Stimulated activated CD4-positive, alpha-beta T cell treated with anti-CD3 and anti-CD28 coated beads, Interleukin-1b, Interleukin-23, amount 100 ng/mL, for 1 hour (primary cell): Measurements from ENCODE around the gene LRMDA.
"Not testable (repeated sequence)": the region's sequence is repeated elsewhere in the genome, so short reads cannot be mapped to it uniquely, and the experiment has no call there.

Experiments used
- DNase-seq, 2 donors: peaks; one replicate each; pipeline ENCODE4 v3.0.0-alpha.2; 2020; ENCODE audit warnings: low read depth in 2 of 2

LRMDA gene

DNA sequence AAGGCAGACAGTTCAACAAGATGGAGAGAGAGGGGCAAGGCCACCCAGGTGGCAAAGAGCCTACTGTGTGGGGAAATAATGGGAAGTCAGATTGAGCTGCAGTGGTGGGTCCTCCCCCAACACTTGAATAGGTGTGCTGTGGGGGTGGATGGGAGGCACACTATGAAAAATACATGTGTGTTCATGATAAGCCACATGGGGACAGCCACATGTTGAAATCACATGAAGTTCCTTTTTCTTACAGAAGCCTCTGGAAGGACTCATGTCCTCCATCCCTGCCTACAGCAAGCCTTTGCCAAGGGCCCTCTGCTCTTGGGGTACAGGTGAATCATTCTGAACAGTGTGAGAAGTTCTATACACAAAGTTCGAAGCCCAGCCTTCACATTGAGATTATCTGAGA lies 310.9 kb downstream of the LRMDA start:
- no peak for DNase-seq

DNA sequence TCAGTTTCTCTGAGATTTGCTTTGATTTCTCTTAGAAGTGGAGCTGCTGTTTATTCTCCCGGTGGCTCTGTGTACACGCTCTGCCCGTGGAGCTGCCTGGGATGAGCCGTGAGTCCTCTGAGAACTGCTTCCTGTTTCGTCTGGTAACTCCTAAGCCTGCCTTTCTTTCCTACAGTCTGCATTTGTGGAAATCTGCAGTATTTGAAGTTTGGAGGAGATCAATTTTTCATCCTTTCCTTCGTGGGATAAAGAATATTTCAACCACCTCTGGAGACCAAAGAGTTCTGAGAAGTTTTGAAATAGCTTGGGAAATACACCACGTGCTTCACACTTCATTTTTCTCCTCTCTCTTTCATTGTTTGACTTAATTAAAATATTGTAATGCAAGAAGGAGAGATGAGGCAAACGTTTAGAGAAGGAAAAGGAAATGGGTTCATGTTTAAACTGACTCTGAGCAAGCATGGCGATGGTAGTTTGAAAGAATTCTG lies 311.9 kb downstream of the LRMDA start:
- DNase-seq = no peak

DNA sequence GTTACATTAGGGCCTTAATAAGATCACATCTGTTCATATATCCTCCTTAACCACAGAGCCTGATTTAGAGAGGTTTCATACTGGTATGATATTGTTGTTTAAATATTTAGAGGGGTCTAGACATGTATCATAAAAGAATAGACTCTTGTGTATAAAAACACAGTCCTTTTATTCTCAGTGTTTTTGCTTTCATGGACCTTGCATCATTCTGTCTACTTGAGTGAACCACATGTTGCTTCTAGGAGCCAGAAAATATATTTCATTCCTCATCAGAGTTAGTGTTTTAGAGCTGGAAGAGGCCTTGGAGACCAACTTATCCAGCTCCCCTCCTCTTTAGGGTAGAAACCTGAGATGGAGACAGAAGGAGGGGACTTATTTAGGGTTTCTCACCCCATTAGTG lies 312.8 kb downstream of the LRMDA start:
- DNase-seq = no peak

DNA sequence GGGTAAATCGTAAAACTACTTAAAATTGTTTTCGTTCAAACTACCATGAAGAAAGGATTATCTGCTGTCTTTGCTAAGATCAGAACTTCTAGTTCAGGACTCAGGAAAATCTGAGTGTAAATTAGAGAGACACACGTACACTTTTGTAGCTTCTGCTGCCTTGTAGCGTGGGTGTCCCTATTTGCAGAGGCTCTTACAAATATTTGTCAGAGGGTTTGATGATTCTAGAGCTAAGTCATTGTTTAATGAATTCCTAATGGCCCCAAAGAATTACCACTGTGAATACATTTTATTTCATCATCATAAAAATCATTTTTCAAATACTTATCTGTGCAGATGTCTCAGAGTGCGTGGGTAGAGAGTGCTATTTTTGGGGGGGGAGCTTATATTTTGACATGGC lies 314.9 kb downstream of the LRMDA start:
- DNase-seq = no peak

DNA sequence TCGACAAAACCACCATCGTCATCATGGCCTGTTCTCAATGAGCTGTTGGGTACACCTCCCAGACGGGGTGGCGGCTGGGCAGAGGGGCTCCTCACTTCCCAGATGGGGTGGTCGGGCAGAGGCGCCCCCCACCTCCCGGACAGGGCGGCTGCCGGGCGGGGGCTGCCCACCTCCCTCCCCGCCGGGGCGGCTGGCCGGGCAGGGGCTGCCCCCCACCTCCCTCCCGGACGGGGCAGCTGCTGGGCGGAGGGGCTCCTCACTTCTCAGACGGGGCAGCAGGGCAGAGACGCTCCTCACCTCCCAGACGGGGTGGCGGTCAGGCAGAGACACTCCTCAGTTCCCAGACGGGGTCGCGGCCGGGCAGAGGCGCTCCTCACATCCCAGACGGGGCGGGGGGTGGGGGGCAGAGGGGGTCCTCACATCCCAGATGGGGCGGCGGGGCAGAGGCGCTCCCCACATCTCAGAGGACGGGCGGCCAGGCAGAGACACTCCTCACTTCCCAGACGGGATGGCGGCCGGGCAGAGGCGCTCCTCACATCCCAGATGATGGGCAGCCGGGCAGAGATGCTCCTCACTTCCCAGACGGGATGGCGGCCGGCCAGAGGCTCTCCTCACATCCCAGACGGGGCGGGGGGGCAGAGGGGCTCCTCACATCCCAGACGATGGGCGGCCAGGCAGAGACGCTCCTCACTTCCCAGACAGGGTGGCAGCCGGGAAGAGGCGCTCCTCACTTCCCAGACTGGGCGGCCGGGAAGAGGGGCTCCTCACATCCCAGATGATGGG lies 318.9 kb downstream of the LRMDA start:
- not testable (repeated sequence) for DNase-seq

DNA sequence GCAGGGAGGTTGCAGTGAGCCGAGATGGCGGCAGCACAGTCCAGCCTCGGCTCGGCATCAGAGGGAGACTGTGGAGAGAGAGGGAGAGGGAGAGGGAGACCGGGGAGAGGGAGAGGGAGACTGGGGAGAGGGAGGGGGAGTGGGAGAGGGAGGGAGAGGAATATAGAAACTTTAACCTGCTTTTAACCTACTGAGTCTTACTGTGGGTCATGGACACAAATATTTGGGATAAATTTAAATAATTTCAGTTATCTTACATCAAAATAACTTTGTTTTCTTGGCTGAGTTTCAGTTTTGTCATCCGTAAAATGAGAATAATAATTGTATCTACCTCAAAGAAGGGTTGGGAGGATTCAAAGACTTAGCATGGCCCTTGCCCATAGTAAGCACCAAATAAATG lies 319.8 kb downstream of the LRMDA start:
- no peak for DNase-seq

DNA sequence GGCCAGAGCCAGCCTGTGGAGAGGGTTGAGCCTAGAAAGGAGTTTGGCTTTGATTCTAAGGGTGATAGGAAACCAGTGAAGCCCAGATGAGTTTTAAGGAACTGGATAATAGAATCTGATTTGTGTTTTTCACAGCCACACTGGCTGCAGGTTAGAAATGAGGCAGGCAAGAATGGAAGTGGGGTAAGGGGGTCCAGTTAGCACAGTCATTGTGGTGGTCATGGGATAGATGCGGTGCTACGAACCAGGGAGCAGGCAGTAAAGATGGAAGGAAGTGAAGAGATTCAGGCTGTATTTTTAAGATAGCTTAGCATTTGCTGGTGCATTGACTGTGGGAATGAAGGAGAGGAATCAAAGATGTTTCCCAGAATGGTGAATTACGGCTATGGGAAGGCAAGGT lies 322.2 kb downstream of the LRMDA start:
- DNase-seq = no peak

DNA sequence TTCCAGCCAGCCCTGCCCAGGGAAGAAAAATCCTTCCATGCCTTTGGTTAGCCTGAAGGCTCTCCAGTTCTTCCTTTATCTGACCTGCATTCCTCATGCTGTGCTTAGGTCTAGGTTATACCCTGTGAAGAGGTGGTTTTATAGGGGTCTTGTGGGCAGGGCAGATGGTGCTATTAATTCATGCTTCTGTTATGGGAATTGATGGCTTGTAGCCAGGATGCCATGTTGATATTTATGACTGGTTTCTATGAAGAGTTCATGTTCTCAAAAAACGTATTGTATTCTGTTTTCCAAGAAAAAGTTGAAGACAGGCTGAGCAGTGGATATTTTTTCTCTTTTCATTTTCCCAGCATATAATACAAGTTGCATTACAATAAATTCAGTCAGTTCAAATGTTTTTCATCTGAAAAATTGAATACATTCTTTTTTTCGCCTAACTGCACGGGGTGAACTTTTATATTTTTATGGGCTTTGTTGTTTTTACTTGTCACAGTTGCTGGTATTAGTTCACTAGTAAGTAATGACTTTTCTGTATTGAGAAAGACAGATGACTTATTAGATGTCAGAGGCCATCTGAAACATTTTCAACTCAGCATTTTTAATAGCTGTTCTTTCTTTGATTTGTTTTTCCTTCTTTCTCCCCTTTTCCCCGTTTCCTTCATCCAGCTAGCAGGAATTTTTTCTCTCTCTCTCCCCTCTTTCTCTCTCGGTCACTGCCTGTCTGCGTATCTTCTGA lies 322.8 kb downstream of the LRMDA start:
- no peak for DNase-seq

DNA sequence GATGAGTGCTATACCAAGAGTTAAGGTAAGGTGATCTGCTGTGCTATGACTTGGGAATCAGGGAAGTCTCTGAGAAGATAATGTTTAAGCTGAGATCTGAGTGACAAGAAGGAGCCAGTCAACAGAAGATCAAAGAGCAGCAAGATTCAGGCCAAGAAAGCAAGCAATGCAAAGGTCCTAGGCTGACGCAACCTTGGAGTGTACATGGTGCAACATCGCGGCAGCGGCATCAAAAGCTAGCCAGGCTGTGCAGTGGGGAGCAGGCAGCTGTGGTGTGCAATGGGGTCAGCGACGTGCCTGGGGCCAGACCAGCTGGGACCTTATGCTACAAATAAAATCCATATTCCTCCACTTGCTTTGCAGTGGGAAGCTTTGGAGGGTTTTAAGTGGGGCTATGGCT lies 324.1 kb downstream of the LRMDA start:
- DNase-seq = no peak

DNA sequence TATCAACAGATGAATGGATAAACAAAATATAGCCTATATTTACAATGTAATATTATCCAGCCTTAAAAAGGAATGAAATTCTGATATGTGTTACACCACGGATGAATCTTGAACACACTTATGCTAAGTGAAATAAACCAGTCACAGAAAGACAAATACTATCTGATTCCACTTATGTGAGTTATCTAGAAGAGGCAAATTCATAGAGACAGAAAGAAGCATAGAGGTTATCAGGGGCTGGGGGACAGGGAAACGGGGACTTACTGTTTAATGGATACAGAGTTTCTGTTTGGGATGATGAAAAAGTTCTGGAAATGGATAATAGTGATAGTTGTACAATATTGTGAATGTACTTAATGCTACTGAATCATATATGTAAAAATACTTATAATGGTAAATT lies 329.9 kb downstream of the LRMDA start:
- DNase-seq = no peak

DNA sequence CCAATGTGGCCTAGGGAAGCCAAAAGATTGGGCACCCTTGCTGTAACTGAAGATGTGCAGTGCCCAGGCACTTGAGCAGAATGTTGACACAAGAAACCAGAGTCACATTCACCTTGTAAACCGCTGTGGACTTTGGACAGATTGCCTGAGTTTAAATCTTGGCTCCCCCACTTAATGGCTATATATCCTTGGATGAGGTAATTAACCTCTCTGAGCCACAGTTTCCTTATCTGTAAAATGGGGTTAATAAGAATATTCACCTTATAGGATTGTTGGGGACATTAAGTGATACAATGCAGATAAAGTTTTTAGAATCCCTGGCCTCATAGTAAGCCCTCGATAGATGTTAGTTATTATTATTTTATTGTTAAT lies 331.0 kb downstream of the LRMDA start:
- no peak for DNase-seq

DNA sequence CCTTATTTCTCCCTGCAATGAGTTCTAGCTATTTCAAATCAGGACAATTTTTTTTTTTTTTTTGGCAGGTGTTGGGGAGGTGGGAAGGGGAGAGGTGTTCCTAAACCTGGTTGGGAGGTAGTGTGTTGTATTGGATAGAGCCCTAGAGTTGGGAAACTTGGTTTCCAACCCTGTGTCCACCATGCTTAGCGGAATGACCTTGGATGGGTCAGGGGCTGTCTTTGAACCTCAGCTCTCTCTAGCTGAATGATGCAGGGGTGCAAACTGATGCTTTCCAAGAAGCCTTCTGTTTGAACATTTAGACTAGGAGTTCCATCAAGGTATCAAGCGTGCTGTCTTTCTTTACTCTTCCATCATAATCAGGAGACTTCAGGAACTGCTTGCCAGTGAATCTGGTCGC lies 332.2 kb downstream of the LRMDA start:
- DNase-seq = no peak

DNA sequence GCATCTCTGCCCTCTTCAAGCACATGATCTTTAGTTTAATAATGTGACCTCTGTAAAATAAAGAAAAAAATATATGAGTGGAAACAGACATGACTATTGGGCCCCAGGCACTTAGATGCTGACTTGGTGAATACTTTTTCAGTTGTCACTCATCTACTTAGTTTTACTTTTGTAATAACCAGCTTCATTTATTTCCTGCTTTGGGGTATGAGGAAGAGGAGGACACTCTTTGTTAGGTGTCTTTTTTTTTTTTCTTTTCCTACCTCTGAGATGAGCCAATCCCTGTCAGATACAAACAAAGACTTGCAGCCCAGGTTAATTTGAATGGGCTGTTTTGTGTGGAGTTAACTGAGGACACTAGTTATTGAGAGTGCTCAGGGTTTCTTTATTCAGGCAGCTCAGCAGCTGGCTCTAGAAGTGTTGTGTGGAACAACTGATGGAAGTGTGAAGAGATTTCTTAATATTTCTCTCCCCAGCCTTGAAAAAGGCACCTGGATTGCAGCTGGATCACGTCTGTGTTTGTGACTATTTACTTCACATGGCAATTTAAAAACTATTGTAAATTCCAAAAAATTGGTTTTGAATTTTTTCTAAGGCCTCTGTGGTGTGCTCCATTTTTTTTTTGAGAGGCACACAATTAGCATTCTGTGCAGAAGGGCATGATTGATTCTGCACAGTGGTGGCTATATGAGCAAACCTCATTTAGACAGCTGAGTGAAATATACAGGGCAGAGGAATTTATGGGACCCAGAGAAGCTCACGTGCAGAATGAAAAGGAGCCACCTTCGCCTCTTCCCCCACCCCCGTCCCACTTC lies 333.8 kb downstream of the LRMDA start:
- DNase-seq = no peak

DNA sequence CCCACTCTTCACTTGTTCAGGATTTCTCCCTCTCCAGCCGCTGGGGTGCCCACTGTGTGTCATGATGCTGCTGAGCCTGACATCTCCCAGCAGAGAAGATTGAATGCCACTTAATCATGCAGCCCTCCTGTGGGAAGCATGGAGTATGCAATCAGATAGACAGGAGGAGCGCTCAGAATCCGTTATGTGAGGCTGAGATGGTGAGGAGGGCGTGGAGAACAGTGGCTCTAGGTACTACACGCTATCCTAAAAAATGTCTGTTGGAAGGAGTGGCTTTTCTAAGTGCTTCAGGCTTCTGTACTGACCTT lies 334.3 kb downstream of the LRMDA start:
- DNase-seq = no peak

DNA sequence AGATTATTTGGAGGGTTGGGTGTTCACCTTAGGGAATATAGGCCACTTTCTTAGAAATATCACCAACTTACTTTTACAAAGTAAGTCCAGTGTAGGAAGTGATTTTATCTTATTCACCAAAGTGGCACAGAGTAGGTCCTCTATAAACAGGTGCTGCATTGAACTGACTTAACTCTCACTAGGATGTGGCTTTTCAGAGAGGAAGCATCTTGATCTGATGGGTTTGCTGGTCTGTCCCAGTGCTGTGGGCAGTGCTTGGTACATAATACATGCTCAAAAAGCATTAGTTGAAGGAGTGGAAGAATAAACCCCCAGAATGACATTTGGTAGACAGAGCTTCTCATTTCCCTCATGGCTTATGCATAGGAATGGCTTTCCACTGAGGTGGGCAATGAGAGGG lies 334.7 kb downstream of the LRMDA start:
- DNase-seq = no peak

DNA sequence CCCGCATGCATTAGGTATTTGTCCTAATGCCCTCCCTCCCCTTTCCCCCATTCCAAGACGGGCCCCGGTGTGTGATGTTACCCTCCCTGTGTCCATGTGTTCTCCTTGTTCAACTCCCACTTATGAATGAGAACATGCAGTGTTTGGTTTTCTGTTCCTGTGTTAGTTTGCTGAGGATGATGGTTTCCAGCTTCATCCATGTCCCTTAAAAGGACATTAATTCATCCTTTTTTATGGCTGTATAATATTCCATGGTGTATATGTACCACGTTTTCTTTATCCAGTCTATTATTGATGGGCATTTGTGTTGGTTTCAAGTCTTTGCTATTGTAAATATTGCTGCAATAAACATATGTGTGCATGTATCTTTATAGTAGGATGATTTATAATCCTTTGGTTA lies 335.3 kb downstream of the LRMDA start:
- DNase-seq = not testable (repeated sequence)

DNA sequence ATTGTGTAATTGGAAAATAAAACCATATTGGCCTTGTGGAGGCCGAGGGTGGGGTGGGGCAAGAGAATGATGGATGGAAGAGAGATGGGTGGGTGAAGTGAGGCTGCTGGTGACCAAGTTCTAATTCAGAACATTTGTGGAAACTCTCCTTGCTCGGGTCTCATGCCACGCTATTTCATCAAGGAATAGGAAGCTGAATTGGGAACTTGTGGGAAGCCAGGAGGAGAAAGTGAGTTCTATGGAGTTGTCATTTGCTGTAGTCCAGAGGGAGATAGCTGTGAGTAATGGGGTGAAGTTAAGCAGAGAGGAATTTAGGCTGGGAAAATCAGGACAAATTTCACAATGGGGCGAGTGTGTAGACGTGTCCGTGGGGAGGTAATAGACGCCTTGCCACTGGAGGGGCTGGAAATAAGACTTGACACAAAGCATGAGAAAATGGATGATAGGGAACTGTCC lies 339.2 kb downstream of the LRMDA start:
- DNase-seq = no peak

DNA sequence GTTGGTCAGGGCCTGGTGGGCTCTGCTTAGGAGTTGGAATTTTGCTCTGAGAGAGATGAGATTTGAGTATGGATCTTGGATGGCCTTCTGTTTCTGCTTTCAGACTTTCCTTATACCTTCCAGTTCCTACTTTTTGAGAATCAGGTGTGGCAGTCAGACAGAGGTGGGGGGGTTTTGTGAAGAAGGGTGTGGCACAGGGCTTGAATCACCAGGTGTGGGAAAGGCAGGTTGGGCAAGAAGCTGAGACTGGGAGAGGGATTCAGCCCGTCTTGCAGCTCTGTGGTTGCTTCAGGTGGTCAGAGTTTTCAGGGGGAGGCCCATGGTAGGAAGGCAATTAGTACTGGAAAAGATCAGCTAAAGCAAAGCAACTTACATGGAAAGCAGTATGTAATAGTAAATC lies 340.2 kb downstream of the LRMDA start:
- no peak for DNase-seq

DNA sequence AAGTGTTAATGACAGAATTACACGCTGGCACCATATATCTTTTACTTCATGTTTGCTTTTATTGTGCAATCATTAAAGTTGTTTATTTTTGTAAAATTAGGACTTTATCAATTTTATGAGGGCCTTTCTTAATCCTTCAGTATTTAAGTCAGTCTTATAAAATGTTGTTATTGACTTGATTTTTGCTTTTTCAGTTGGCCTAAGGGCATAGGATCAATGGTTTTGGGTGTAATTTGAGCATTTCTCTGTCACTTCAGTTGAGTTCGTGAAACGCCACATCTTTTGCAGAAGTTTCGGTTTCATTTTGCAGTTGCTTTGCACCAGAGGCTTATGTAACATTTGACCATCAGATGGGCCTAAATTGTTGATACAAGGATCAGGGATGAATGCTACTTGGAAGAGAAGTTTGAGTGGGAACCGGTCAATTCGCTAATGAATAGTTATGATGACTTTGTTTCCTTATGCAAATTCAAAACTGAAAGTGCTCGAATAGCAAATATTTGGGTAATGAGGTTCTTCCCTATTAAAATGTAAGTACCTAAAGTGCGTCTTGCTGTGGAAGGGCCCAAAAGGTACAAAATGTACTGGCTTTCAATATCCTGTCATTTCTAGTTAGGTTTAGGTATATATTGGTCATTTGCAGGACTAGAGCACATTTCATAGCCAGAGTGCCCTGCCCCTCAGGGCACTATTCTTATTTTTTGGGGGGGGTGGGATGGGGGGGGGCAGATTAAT lies 340.9 kb downstream of the LRMDA start:
- no peak for DNase-seq

DNA sequence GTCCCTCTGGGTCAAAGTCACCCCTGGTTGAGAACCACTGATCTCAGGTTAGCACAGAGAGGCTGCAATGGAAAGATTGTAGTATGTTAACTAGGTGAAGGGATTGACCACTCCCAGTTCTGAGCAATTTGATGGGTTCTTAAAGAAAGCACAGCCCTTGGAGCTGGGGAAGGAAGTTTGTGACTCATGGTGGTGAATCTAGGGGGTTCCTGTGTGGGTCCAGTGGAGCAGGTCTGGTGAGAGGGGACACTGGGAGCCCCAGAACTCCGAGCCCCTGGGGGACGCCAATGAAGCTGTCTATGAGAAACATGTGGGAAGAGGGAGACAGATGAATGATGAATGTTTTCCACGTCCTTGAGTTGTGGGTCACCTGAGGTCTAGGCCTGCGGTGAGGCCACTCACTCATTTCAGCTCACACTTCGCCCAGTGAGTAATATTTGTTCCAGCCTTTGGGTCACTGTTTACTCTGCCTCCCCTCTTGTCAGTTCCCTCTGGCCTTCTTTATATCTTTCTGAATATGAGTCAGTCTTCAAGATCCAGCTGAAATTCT lies 341.9 kb downstream of the LRMDA start:
- DNase-seq = no peak
